ENCODE results near the gene PAX2.

DNA sequence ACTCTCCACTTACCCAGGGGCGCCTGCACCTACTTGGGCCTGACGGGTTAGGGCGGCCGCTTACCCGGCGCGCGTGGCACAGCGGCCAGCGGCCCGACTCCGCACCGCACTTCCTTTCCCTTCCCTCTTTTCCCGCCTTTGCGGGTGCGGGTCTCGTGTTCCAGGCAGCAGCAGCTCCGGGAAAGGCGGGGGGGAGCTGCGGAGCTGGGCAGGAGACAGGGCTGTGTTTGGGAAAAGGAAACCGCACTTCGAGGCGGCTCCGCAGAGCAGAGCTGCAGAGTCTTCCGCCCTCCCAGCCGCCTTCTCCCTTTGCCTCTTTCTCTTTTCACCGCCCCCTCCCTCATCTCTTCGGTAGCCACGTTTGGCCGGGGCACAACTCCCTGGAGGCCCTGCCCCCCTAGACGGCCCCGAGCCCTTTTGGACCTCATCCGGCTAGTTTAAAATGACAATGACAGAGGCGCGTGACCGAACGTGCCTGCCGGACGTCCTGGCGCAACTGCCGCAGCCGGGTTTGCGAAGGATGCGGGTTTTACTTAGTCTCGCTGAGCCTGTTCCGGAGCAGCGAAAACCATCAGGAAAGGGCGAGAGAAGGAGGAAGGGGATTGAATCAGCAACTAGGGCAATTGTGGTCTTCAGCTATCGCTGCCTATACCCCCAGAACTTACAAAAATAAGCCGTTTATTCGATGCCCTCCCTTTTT is 7.9 kb upstream of the PAX2 start:
- no peak for TF ChIP-seq POLR2A (IDR thresholded peaks at IDR 0.05)
- TF ChIP-seq, protein P1, sequence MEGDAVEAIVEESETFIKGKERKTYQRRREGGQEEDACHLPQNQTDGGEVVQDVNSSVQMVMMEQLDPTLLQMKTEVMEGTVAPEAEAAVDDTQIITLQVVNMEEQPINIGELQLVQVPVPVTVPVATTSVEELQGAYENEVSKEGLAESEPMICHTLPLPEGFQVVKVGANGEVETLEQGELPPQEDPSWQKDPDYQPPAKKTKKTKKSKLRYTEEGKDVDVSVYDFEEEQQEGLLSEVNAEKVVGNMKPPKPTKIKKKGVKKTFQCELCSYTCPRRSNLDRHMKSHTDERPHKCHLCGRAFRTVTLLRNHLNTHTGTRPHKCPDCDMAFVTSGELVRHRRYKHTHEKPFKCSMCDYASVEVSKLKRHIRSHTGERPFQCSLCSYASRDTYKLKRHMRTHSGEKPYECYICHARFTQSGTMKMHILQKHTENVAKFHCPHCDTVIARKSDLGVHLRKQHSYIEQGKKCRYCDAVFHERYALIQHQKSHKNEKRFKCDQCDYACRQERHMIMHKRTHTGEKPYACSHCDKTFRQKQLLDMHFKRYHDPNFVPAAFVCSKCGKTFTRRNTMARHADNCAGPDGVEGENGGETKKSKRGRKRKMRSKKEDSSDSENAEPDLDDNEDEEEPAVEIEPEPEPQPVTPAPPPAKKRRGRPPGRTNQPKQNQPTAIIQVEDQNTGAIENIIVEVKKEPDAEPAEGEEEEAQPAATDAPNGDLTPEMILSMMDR (IDR thresholded peaks at IDR 0.05): no peak

Data from testis (tissue), 2 donors.